Liver (tissue), 9 donors: ENCODE data around the gene ZC3H11A. TPM values are rescaled to one million over a fixed set of nuclear protein-coding genes. Genes with fewer than 3 reads are reported as not detected.
A peak's percentile ranks its signal among the peaks of the same experiment; 100 is the strongest.

Experiments
- DNase-seq: peaks from one replicate; pipeline ENCODE4 v3.0.0-alpha.2; 2017; ENCODE audit warnings: low spot score
- H3K27ac ChIP-seq, 2 donors: one replicate each; pipeline ENCODE4 v1.7.0; 2013; ENCODE audit warnings: inconsistent platforms in 2 of 2, low read length in 2 of 2, control low read depth in 1 of 2, low read depth in 1 of 2, mild to moderate bottlenecking in 1 of 2
- H3K27me3 ChIP-seq, 4 donors: one replicate each; pipeline versions ENCODE4 v1.6.1 to v1.7.0; 2013; ENCODE audit warnings: low read length in 3 of 4, inconsistent platforms in 1 of 4, mild to moderate bottlenecking in 1 of 4, moderate library complexity in 1 of 4; ENCODE audit not compliant: control insufficient read depth in 4 of 4, insufficient read depth in 4 of 4
- H3K36me3 ChIP-seq, 4 donors: one replicate each; pipeline versions ENCODE4 v1.6.1 to v1.7.0; 2013; ENCODE audit warnings: low read length in 3 of 4, mild to moderate bottlenecking in 3 of 4, low read depth in 1 of 4, moderate library complexity in 1 of 4; ENCODE audit not compliant: control insufficient read depth in 4 of 4, insufficient read depth in 3 of 4
- H3K4me1 ChIP-seq, 4 donors: one replicate each; pipeline versions ENCODE4 v1.6.1 to v1.7.0; 2013; ENCODE audit warnings: low read length in 3 of 4, mild to moderate bottlenecking in 3 of 4, moderate library complexity in 1 of 4; ENCODE audit not compliant: control insufficient read depth in 4 of 4, insufficient read depth in 4 of 4
- H3K4me3 ChIP-seq, 3 donors: one replicate each; pipeline versions ENCODE4 v1.6.1 to v1.7.0; 2013; ENCODE audit warnings: low read length in 3 of 3, control low read depth in 1 of 3, low read depth in 1 of 3, mild to moderate bottlenecking in 1 of 3
- H3K9ac ChIP-seq, 2 donors: one replicate each; pipeline ENCODE4 v1.7.0; 2013; ENCODE audit warnings: low read length in 2 of 2, mild to moderate bottlenecking in 2 of 2, moderate library complexity in 2 of 2, control low read depth in 1 of 2, low read depth in 1 of 2
- H3K9me3 ChIP-seq, 4 donors: one replicate each; pipeline versions ENCODE4 v1.6.1 to v1.7.0; 2013; ENCODE audit warnings: low read length in 3 of 4; ENCODE audit not compliant: control insufficient read depth in 4 of 4
- EGR1 ChIP-seq, 2 donors: IDR thresholded peaks; 2 replicates each; pipeline ENCODE4 v1.6.1; 2016 to 2018; ENCODE audit warnings: antibody characterized with exemption in 2 of 2, low read depth in 2 of 2
- FOXA1 ChIP-seq: IDR thresholded peaks from 2 replicates; pipeline ENCODE4 v1.6.1; 2016; ENCODE audit warnings: antibody characterized with exemption
- FOXA2 ChIP-seq: IDR thresholded peaks from 2 replicates; pipeline ENCODE4 v1.6.1; 2016; ENCODE audit warnings: antibody characterized with exemption
- GABPA ChIP-seq, 2 donors: IDR thresholded peaks in 1 of 2; conservative IDR thresholded peaks in 1 of 2; 2 replicates each; pipeline ENCODE4 v1.6.1; 2016; ENCODE audit warnings: antibody characterized with exemption in 2 of 2, mild to moderate bottlenecking in 1 of 2, moderate library complexity in 1 of 2
- HNF4A ChIP-seq, 2 donors: conservative IDR thresholded peaks; 2 replicates each; pipeline ENCODE4 v1.6.1; 2016; ENCODE audit warnings: antibody characterized with exemption in 2 of 2, mild to moderate bottlenecking in 2 of 2
- HNF4G ChIP-seq: IDR thresholded peaks from 2 replicates; pipeline ENCODE4 v1.6.1; 2016; ENCODE audit warnings: antibody characterized with exemption
- JUND ChIP-seq, 2 donors: IDR thresholded peaks; 2 replicates each; pipeline ENCODE4 v1.6.1; 2016; ENCODE audit warnings: antibody characterized with exemption in 2 of 2
- NR2F2 ChIP-seq: IDR thresholded peaks from 2 replicates; pipeline ENCODE4 v1.6.1; 2016; ENCODE audit warnings: antibody characterized with exemption
- RAD21 ChIP-seq, 2 donors: IDR thresholded peaks; 2 replicates each; pipeline ENCODE4 v1.6.1; 2016; ENCODE audit warnings: antibody characterized with exemption in 2 of 2, mild to moderate bottlenecking in 2 of 2
- RXRA ChIP-seq, 2 donors: IDR thresholded peaks; 2 replicates each; pipeline ENCODE4 v1.6.1; 2017 to 2018; ENCODE audit warnings: antibody characterized with exemption in 2 of 2, mild to moderate bottlenecking in 1 of 2
- SP1 ChIP-seq: IDR thresholded peaks from 2 replicates; pipeline ENCODE4 v1.6.1; 2018; ENCODE audit warnings: antibody characterized with exemption, mild to moderate bottlenecking
- WGBS: extraction: QIAGEN DNeasy Blood & Tissue Kit; methylation state at CpG from one replicate; pipeline ENCODE4 v1.1.7; 2013; 5-methylcytosine and 5-hydroxymethylcytosine counted together
- polyA plus RNA-seq, 2 donors: library from polyadenylated mRNA; stranded (reverse) in 1 of 2; unstranded in 1 of 2; fragments of 200-250 nt in 1 of 2; fragments of >200 nt in 1 of 2; fragmentation: Nextera tagmentation in 1 of 2; extraction: Ambion mirVana in 1 of 2; gene quantifications; one replicate each; pipeline versions ENCODE4 v1.2.1 to v1.2.3, GENCODE V29; 2013 to 2015
- total RNA-seq, 2 donors: library from RNA; depleted of rRNA; stranded (reverse); fragments of >200 nt; gene quantifications; one replicate each; pipeline ENCODE4 v1.2.3, GENCODE V29; 2014
- TF ChIP-seq, protein P1 (sequence below): IDR thresholded peaks from 2 replicates; pipeline ENCODE4 v1.6.1; 2016; ENCODE audit warnings: antibody characterized with exemption
- TF ChIP-seq, protein P2 (sequence below): fragments of 150-350 bp; IDR thresholded peaks from 2 replicates; pipeline ENCODE4 v1.5.1; 2017; ENCODE audit warnings: improper control_type of control experiment, low read depth, low read length; ENCODE audit not compliant: missing input control
- TF ChIP-seq, protein P3 (sequence below): IDR thresholded peaks from 2 replicates; pipeline ENCODE4 v1.6.1; 2016; ENCODE audit warnings: antibody characterized with exemption, mild to moderate bottlenecking
- TF ChIP-seq, protein P4 (sequence below): IDR thresholded peaks from 2 replicates; pipeline ENCODE4 v1.6.1; 2016; ENCODE audit warnings: antibody characterized with exemption
- donor health status: healthy.
- donor health status: healthy.
- donor health status: healthy.
- donor health status: healthy.
- donor health status: healthy.

ZC3H11A gene
- total and polyA plus RNA-seq, 4 donors, result 14.9 to 76.8 (median 30.2) TPM

DNA sequence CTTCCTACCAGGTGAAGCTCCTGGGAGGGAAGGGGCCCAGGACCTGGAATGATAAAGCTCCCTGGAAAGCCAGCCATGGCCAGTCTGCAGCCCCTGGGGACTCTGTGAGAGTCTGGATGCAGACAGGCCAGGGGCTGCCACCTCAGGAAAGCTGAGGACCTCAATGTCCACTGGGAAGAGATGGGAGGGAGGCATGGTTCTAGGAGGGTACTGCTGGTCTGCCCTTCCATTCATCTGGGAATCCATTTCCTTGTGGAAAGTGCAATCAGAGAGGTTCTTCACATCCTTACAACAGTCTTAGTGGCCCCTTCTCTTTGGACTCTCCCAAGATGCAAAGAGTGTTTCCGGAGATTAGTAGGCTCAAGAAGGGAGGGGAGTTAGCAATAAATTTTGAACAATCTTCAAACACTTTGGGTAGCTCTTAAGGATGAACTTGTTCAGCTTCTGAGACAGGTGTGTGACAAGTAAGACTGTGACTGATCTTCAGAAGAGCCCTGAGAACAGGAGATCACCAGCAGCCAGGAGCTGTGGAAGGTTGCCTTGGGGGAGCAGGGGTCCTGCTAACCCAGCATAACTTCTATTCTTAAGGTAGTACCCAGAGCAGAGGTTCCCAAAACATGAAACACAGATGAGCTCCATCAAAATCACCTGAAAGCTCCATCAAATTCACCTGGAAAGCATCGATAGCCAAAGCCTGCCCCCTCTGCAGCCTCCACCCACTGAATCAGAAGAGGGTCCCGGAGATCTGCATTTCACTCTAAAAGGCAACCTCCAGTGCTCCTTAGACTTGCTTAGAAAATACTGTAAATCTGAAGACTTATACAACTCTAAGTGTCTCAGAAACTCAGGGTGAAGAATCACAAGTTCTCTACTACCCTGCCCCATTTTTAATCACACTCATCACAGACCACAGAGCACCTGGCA lies 31.1 kb upstream of the ZC3H11A start:
- H3K4me1 ChIP-seq, result no peaks in the 10 kb centered on the region
- H3K27ac ChIP-seq, result peak overlapping the region in 1 of 2 donors; percentile 55
- 63% methylated on average over 3 of the region's 3 CpGs for WGBS
- H3K4me3 ChIP-seq, result no peak overlapping the region
- no peaks in the 10 kb centered on the region for H3K9me3 ChIP-seq
- DNase-seq, result no peak
- H3K36me3 ChIP-seq, result no peaks in the 10 kb centered on the region
- no peak overlapping the region for H3K9ac ChIP-seq
- H3K27me3 ChIP-seq, result no peaks in the 10 kb centered on the region
- TF ChIP-seq RAD21 (IDR thresholded peaks at IDR 0.05) (no peak), SP1 (no peak)
- TF ChIP-seq, protein P1, sequence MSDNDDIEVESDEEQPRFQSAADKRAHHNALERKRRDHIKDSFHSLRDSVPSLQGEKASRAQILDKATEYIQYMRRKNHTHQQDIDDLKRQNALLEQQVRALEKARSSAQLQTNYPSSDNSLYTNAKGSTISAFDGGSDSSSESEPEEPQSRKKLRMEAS, result no peak
- TF ChIP-seq, protein P2, sequence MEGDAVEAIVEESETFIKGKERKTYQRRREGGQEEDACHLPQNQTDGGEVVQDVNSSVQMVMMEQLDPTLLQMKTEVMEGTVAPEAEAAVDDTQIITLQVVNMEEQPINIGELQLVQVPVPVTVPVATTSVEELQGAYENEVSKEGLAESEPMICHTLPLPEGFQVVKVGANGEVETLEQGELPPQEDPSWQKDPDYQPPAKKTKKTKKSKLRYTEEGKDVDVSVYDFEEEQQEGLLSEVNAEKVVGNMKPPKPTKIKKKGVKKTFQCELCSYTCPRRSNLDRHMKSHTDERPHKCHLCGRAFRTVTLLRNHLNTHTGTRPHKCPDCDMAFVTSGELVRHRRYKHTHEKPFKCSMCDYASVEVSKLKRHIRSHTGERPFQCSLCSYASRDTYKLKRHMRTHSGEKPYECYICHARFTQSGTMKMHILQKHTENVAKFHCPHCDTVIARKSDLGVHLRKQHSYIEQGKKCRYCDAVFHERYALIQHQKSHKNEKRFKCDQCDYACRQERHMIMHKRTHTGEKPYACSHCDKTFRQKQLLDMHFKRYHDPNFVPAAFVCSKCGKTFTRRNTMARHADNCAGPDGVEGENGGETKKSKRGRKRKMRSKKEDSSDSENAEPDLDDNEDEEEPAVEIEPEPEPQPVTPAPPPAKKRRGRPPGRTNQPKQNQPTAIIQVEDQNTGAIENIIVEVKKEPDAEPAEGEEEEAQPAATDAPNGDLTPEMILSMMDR, result no peak
- TF ChIP-seq, protein P3, sequence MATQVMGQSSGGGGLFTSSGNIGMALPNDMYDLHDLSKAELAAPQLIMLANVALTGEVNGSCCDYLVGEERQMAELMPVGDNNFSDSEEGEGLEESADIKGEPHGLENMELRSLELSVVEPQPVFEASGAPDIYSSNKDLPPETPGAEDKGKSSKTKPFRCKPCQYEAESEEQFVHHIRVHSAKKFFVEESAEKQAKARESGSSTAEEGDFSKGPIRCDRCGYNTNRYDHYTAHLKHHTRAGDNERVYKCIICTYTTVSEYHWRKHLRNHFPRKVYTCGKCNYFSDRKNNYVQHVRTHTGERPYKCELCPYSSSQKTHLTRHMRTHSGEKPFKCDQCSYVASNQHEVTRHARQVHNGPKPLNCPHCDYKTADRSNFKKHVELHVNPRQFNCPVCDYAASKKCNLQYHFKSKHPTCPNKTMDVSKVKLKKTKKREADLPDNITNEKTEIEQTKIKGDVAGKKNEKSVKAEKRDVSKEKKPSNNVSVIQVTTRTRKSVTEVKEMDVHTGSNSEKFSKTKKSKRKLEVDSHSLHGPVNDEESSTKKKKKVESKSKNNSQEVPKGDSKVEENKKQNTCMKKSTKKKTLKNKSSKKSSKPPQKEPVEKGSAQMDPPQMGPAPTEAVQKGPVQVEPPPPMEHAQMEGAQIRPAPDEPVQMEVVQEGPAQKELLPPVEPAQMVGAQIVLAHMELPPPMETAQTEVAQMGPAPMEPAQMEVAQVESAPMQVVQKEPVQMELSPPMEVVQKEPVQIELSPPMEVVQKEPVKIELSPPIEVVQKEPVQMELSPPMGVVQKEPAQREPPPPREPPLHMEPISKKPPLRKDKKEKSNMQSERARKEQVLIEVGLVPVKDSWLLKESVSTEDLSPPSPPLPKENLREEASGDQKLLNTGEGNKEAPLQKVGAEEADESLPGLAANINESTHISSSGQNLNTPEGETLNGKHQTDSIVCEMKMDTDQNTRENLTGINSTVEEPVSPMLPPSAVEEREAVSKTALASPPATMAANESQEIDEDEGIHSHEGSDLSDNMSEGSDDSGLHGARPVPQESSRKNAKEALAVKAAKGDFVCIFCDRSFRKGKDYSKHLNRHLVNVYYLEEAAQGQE, result no peak

DNA sequence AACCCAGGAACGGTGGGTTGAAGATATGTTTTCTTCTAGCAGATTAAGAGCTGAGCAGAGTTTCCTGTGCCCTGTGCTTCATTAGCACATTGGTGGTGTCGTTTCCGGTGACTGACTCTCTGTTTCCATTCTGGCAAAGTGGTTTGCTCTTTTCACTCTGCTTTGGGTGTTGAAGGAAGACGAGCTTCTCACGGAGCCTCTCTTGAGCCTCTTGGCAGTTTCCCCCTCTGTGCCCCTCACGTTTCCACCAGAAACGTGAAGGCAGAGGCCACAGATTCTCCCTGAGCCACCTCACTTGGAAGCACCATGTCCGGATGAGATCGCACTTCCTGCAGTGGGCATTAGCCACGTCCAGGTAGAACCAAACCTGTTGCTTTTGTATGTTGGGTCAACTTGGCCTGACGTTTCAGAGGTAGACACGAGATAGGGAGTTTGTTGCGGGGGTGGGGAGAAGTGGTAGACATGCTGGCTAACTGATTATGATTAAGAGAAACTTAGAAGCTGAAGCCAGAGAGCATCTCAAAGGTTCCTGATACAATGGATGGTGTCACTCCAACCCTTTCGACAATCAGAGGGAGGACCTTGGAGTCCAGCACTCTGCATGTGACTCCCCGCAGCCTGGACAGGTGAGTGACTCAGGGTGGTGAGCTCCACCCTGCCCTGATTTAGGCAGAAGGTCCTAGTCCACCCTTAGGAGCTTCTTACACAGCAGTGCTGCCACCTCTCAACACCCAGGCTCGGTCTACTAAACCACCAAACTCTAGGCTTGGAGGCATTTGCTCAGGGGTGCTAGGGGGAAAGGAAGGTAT lies 30.2 kb upstream of the ZC3H11A start, which contains the start of gene LAX1:
Gene LAX1 (plus strand): TSS at position 155 of the 809 bp plus-strand sequence. CDS start 383 bp downstream, at position 538.
- DNase-seq, result no peak
- WGBS, result 71% methylated on average over 16 of the region's 16 CpGs
- Histone ChIP-seq H3K27me3 (no peaks in the 10 kb centered on the region), H3K9ac (peak within 1 kb of the TSS in 1 of 2 donors; percentile 63), H3K9me3 (no peaks in the 10 kb centered on the region), H3K36me3 (no peaks in the 10 kb centered on the region), H3K4me3 (peak within 1 kb of the TSS in 1 of 3 donors; percentile 26), H3K27ac (peak within 1 kb of the TSS in 1 of 2 donors; percentile 55), H3K4me1 (peaks cover 0 to 3% (median 0%) of the 10 kb centered on the region in 4 donors)
- no peak for TF ChIP-seq EGR1 (IDR thresholded peaks at IDR 0.05; ENCODE audit: low read depth in 2 of 2)
- TF ChIP-seq, protein P1, result no peak
- no peak for TF ChIP-seq RAD21 (IDR thresholded peaks at IDR 0.05)
- TF ChIP-seq JUND (IDR thresholded peaks at IDR 0.05), result no peak
- TF ChIP-seq, protein P3, result no peak
- no peak for TF ChIP-seq GABPA (IDR thresholded peaks at IDR 0.05 in 1 of 2, conservative IDR thresholded peaks at IDR 0.05 in 1 of 2)
- no peak for TF ChIP-seq NR2F2
- TF ChIP-seq, protein P4, sequence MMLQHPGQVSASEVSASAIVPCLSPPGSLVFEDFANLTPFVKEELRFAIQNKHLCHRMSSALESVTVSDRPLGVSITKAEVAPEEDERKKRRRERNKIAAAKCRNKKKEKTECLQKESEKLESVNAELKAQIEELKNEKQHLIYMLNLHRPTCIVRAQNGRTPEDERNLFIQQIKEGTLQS, result no peak
- TF ChIP-seq SP1, result no peak
- TF ChIP-seq FOXA2, result no peak
- TF ChIP-seq, protein P2, result no peak
- no peak for TF ChIP-seq HNF4A (conservative IDR thresholded peaks at IDR 0.05)
- TF ChIP-seq HNF4G, result no peak
- no peak for TF ChIP-seq RXRA (IDR thresholded peaks at IDR 0.05)
- no peak for TF ChIP-seq FOXA1
